ENCODE measurements around the gene RTN4IP1. TPM values are rescaled to one million over a fixed set of nuclear protein-coding genes. Genes with fewer than 3 reads are reported as not detected.
A peak's percentile ranks its signal among the peaks of the same experiment; 100 is the strongest.

The RTN4IP1 gene
- total and polyA plus RNA-seq, 9 of the 15 experiments (the other 6 are each of a cell fraction or from before 2014, with no cell fraction given), result 17.9 to 46.0 (median 22.2) TPM

GRCh38 chr6:106609699-106610098, 19.6 kb downstream of the RTN4IP1 start:
- Histone ChIP-seq H3K4me3 (no peak overlapping the region), H3K4me2 (ENCODE audit: insufficient read depth, low read length) (no peak overlapping the region), H4K20me1 (replicated peaks; ENCODE audit: control insufficient read depth, insufficient read depth, low read length) (no peaks in the 10 kb centered on the region), H3K9me3 (replicated peaks; ENCODE audit: control insufficient read depth, insufficient read depth, low read depth, low read length) (no peaks in the 10 kb centered on the region), H3K27me3 (ENCODE audit: control insufficient read depth in 2 of 2, insufficient read depth in 2 of 2, low read length in 2 of 2) (no peaks in the 10 kb centered on the region), H3K4me1 (replicated peaks in 1 of 2; ENCODE audit: control insufficient read depth in 2 of 2, insufficient read depth in 2 of 2, low read length in 2 of 2) (no peaks in the 10 kb centered on the region), H3K36me3 (ENCODE audit: control insufficient read depth, insufficient read depth, low read length) (peaks cover 7% of the 10 kb centered on the region; the same call in 1 of the 3 replicates), H3K9me1 (ENCODE audit: control insufficient read depth, insufficient read depth, low read length) (no peaks in the 10 kb centered on the region), H2AFZ (ENCODE audit: low read depth, low read length) (no peak overlapping the region), H3K27ac (ENCODE audit: extremely low read depth, low read depth, low read length) (no peak overlapping the region), H3K9ac (ENCODE audit: insufficient read depth in 1 of 2, low read depth in 2 of 2, low read length in 2 of 2) (no peak overlapping the region), H3K79me2 (ENCODE audit: control insufficient read depth, insufficient read depth, low read length) (no peaks in the 10 kb centered on the region)
- WGBS (ENCODE audit: insufficient coverage, low coverage, missing lambda C conversion rate), result 60% methylated on average over 6 of the region's 6 CpGs
- FAIRE-seq (no peak), ATAC-seq (peak; percentile 70; the same call in 2 of the 3 replicates), DNase-seq (ENCODE audit: extremely low read depth in 1 of 4, low spot score in 3 of 4) (peak in 1 of 4 experiments; percentile 32)
- ChIA-PET POLR2A (no interaction called here), CTCF (ENCODE audit: low intra/inter-chr PET ratio) (interaction anchor here (2.2 kb wide), 1 partner anchor 370 kb away, joined by 7 read pairs; no protein-coding TSS in a partner anchor)
- in situ Hi-C loops (cut with MboI), result no loop called here
- intact Hi-C loops (cut with micrococcal nuclease), result no loop called here
- no TSS peak for BruUV-seq (replicated peaks)
- TF ChIP-seq ZNF639 (CRISPR knock-in tag; conservative IDR thresholded peaks at IDR 0.05 in 1 of 2, IDR thresholded peaks at IDR 0.05 in 1 of 2) (no peak), ZNF263 (CRISPR knock-in tag; IDR thresholded peaks at IDR 0.05; ENCODE audit: borderline replicate concordance) (no peak), CTCF (IDR thresholded peaks at IDR 0.05 in 2 of 3, conservative IDR thresholded peaks at IDR 0.05 in 1 of 3; ENCODE audit: insufficient read depth in 2 of 3, low read depth in 1 of 3, low read length in 3 of 3) (peak; percentile 27 to 47 (median 36); a peak in 3 of 6 replicates), ZNF408 (CRISPR knock-in tag; IDR thresholded peaks at IDR 0.05; ENCODE audit: low read depth) (no peak), CEBPB (tag; IDR thresholded peaks at IDR 0.05) (no peak), RAD21 (CRISPR knock-in tag; conservative IDR thresholded peaks at IDR 0.05 in 1 of 2, IDR thresholded peaks at IDR 0.05 in 1 of 2) (peak; percentile 41 to 58), MCM7 (IDR thresholded peaks at IDR 0.05) (no peak), TBL1XR1 (IDR thresholded peaks at IDR 0.05; ENCODE audit: low read length in 2 of 2) (no peak), SMC3 (conservative IDR thresholded peaks at IDR 0.05; ENCODE audit: insufficient read depth, low read depth, low read length) (0 out of 2 replicates have a peak, but pooled peaks have one; percentile 15), CHD1 (IDR thresholded peaks at IDR 0.05; ENCODE audit: low read length) (no peak), ZNF696 (CRISPR knock-in tag; conservative IDR thresholded peaks at IDR 0.05) (no peak)

All from K562 (cell line).